RWPE1 (cell line): Measurements from ENCODE around the gene C1QL2.

Source experiments
- CTCF ChIA-PET: fragments of 350-600 bp; sonication (Branson Sonifier 250); formaldehyde crosslinking; extraction: SDS; loops from one replicate; lab custom pipeline; 2021; lab: Yijun Ruan, JAX
- POLR2A ChIA-PET: fragments of 400-600 bp; formaldehyde crosslinking; extraction: SDS; loops from one replicate; lab custom pipeline; 2020; ENCODE audit warnings: antibody characterized with exemption; ENCODE audit not compliant: low non-redundant PET; lab: Yijun Ruan, JAX
- DNase-seq: peaks from one replicate; pipeline ENCODE4 v3.0.0; 2012; ENCODE audit warnings: low spot score
- H3K27ac ChIP-seq: fragments of 450-650 bp; 2 replicates; pipeline ENCODE4 v1.5.1; 2017
- CTCF ChIP-seq: fragments of 450-650 bp; conservative IDR thresholded peaks from 2 replicates; pipeline ENCODE4 v1.5.1; 2017; ENCODE audit warnings: low read depth, mild to moderate bottlenecking

Gene C1QL2

GRCh38 chr2:119154076-119154475, 4.5 kb downstream of the C1QL2 start:
- no peak for DNase-seq
- H3K27ac ChIP-seq = no peak overlapping the region
- ChIA-PET CTCF (interaction anchor here (0.8 kb wide), 1 partner anchor 32 kb away, joined by 4 read pairs; no protein-coding TSS in a partner anchor), POLR2A (no interaction called here)
- no peak for TF ChIP-seq CTCF

DNA sequence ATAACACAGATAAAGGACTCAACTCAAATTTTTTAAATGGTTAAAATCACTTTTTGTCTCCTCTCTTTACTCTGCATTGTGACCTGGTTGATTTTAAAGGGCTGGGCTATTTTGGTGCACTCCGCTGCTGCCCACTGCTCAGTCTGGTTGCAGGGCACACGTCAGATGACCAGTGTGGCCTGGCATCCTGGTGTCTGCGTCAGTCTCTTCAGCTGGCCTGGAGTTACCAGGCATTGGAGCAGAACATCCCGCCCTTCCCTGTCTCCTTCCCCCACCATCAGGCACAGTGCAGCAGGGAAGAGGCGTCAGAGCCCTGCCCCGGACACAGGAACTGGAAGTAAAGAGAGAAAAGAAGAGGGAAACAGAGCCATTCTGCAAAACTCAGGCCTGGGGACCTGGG, 8.9 kb downstream of the C1QL2 start:
- POLR2A ChIA-PET = no interaction called here
- DNase-seq = no peak
- CTCF ChIA-PET = interaction anchor here (0.6 kb wide), 2 partner anchors 23 to 142 kb away, joined by 3 read pairs; no protein-coding TSS in a partner anchor
- H3K27ac ChIP-seq = no peak overlapping the region
- no peak for TF ChIP-seq CTCF

DNA sequence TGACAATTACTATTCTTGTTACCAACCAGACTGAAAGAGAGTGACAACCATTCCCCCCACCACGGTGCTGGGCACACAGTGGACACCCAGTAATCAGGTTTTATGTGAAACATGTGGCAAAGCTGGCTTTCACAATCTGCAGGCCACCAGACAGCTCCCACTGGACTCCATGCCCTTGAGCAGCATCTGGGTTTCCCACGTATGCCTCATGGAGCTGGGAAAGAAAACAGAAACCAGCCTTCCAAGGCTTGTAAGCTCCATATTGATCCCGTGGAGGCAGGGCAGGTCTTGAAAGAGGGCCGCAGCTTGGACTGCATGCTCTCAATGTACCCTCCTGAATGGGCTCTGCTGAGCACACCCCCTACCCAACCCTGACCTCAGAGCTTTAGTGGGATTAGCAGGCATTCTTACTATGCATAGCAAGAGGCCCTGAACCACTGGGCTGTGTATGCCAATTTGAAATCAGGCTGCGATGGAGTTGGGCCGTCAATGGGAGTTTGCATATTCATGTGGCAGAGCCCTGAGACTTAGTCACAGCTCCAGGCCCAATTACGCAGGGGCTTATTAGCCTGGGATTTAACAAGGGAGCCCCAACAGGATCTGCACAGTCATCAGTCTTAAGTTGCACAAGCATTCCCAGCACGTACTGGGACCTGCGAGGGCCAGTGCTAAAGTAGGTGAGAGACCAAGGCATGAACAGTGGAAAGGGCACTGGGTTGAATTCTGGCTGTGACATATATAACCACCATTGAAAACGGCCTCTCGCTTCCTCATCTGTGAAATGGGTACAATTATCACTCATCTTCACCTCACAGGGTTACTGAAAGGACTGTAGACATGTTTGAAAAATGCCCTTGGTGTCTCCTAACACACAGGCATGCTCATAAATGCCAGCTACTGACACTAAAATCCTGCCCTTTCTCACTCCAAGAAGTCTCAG, 10.5 kb downstream of the C1QL2 start:
- DNase-seq = no peak
- TF ChIP-seq CTCF = no peak
- H3K27ac ChIP-seq = no peak overlapping the region
- ChIA-PET POLR2A (no interaction called here), CTCF (no interaction called here)

- ChIA-PET CTCF (interaction anchor here (1.3 kb wide), 1 partner anchor 18 kb away, joined by 6 read pairs; no protein-coding TSS in a partner anchor), POLR2A (no interaction called here)
- no peak overlapping the region for H3K27ac ChIP-seq
- no peak for TF ChIP-seq CTCF
- DNase-seq = no peak
These were observed 13.7 kb downstream of the C1QL2 start for GRCh38 chr2:119144806-119145205.

DNA sequence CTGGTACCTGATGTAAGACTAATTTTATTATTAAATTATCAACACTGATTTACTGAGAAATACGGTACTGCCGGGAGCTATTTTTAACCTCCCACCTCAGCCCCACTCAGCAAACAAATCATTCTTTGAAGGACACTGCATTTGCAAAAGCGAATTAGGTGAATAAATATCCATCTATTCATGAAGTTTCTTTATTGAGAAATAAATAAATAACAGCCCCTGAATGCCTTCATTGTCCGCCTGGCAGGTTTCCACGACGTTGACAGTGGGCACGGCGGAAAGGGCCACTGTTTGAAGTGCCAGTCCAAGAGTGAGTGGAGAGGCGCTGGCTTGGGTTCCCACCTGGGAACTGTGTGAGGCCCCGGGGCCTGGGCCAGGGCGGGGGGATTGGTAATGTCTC, 15.7 kb downstream of the C1QL2 start:
- ChIA-PET CTCF (no interaction called here), POLR2A (no interaction called here)
- no peak for DNase-seq
- H3K27ac ChIP-seq = no peak overlapping the region
- TF ChIP-seq CTCF = no peak

- TF ChIP-seq CTCF = no peak
- no peak for DNase-seq
- POLR2A ChIA-PET = no interaction called here
- CTCF ChIA-PET = interaction anchor here (1.6 kb wide), 1 partner anchor 11 kb away, joined by 4 read pairs; no protein-coding TSS in a partner anchor
- H3K27ac ChIP-seq = no peak overlapping the region
These were observed 21.0 kb downstream of the C1QL2 start for GRCh38 chr2:119137502-119137901.
